Suprapubic skin (tissue), 4 donors: ENCODE measurements around the gene CDC20.

Experiments
- EP300 ChIP-seq: sonication (generic); formaldehyde crosslinking; IDR thresholded peaks from one replicate; pipeline ENCODE4 v1.6.1; 2017; ENCODE audit warnings: antibody characterized with exemption
- POLR2A ChIP-seq, 2 donors: fragments of 450-650 bp; IDR thresholded peaks; one replicate each; pipeline ENCODE4 v1.6.1; 2017; ENCODE audit warnings: antibody characterized with exemption in 2 of 2, mild to moderate bottlenecking in 2 of 2, moderate library complexity in 2 of 2
- POLR2AphosphoS5 ChIP-seq, 3 donors: sonication (generic); formaldehyde crosslinking; IDR thresholded peaks; one replicate each; pipeline ENCODE4 v1.6.1; 2017; ENCODE audit warnings: antibody characterized with exemption in 3 of 3
- TF ChIP-seq, protein P1 (sequence below), 2 donors: fragments of 200-600 bp in 1 of 2; fragments of 450-650 bp in 1 of 2; sonication (generic) in 1 of 2; IDR thresholded peaks; one replicate each; pipeline ENCODE4 v1.5.1; 2016 to 2019; ENCODE audit warnings: antibody characterized with exemption in 2 of 2, mild to moderate bottlenecking in 1 of 2, moderate library complexity in 1 of 2

DNA sequence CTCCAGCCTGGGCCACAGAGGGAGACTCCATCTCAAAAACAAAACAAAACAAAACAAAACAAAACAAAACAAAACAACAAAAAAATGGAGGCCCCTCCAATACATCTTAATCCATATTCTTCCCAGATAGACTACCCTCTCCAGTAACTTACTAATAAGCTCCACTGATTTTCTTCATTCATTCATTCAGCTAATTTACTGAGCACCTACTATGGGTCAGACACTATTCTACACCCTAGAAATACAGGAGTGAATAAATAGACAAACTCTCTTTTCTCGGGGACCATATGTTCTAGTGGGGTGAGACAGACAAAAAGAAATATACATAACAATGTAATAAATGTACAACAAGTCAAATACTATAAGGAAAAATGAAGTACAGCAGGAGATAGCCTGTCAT is 7.8 kb upstream of the CDC20 start:
- TF ChIP-seq, protein P1, sequence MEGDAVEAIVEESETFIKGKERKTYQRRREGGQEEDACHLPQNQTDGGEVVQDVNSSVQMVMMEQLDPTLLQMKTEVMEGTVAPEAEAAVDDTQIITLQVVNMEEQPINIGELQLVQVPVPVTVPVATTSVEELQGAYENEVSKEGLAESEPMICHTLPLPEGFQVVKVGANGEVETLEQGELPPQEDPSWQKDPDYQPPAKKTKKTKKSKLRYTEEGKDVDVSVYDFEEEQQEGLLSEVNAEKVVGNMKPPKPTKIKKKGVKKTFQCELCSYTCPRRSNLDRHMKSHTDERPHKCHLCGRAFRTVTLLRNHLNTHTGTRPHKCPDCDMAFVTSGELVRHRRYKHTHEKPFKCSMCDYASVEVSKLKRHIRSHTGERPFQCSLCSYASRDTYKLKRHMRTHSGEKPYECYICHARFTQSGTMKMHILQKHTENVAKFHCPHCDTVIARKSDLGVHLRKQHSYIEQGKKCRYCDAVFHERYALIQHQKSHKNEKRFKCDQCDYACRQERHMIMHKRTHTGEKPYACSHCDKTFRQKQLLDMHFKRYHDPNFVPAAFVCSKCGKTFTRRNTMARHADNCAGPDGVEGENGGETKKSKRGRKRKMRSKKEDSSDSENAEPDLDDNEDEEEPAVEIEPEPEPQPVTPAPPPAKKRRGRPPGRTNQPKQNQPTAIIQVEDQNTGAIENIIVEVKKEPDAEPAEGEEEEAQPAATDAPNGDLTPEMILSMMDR (IDR thresholded peaks at IDR 0.05): no peak
- no peak for TF ChIP-seq POLR2A (IDR thresholded peaks at IDR 0.05)
- no peak for TF ChIP-seq POLR2AphosphoS5 (IDR thresholded peaks at IDR 0.05)
- TF ChIP-seq EP300: no peak
